ENCODE measurements around the gene KRCC1.
"Not testable (repeated sequence)": the region's sequence is repeated elsewhere in the genome, so short reads cannot be mapped to it uniquely, and the experiment has no call there.

KRCC1 gene

DNA sequence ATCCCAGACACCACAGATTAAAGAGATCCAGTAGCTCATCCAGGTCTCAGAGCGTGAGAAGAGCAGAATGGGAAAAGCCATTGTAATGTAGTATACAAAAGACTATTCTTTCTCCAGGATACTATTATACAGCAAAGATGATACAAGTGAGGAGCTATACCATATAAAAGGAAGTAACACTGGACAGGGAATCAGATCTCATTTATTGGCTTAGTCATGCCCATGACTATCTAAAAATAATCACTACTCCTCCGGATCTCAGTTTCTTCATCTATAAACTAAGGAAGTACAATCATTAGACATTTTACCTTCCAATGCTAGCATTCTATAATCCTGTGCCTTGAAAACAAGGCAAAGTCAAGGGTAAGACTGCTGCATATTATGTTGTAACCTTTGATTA is 19.4 kb downstream of the KRCC1 start:
- no peak for DNase-seq

- no peak for DNase-seq
Measured at GRCh38 chr2:88032070-88032702, 23.4 kb downstream of the KRCC1 start.

GRCh38 chr2:88028931-88029330 is 26.7 kb downstream of the KRCC1 start:
- DNase-seq = no peak

GRCh38 chr2:88027697-88028389 is 27.7 kb downstream of the KRCC1 start:
- no peak for DNase-seq

- no peak for DNase-seq
Measured at GRCh38 chr2:88024509-88024908, 31.1 kb downstream of the KRCC1 start.

DNA sequence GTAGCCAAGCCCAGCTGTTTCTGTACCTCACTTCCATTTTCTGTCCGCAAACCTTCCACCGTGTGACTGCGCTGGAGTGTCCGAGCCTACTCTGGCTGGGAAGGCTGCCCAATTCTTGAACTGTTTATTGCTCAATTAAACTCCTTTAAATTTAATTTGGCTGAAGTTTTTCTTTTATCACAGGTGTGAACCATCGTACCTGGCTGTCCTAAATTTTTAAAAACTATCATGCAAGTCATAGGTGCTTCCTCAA is 33.0 kb downstream of the KRCC1 start:
- no peak for DNase-seq

DNA sequence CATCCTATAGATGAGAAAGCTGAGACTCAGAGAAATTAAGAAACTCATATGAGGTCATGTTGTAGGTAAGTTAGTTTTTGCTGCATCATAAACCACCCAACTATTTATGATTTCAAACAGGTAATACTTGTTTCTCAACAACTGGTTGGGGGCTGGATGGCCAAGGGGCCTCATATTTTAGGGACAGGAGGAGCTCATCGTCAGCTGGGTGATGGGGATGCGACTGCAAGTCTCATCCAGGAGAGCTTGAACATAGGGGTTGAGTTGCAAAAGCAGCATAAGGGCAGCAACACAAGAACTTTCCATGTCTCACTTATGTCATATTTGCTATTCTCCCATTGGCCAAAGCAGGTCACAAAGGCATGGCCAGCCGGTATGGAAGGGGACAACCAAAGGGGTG is 35.6 kb downstream of the KRCC1 start:
- no peak for DNase-seq

GRCh38 chr2:88018909-88019308 is 36.7 kb downstream of the KRCC1 start:
- DNase-seq = no peak

- DNase-seq = not testable (repeated sequence)
Measured at GRCh38 chr2:88018077-88018805, 37.3 kb downstream of the KRCC1 start.

DNA sequence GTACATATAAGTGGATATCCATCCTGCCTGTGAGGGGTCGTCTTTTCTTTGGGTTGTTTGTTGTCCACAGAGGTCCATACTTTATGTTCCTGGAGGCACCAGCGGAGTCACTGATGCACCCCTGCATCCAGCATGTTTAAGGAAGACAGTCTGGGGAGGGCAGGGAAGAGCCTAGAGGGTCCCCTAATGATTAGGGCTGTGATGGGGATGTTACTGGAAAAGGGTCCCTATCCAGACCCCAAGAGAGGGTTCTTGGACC is 37.9 kb downstream of the KRCC1 start:
- not testable (repeated sequence) for DNase-seq

DNA sequence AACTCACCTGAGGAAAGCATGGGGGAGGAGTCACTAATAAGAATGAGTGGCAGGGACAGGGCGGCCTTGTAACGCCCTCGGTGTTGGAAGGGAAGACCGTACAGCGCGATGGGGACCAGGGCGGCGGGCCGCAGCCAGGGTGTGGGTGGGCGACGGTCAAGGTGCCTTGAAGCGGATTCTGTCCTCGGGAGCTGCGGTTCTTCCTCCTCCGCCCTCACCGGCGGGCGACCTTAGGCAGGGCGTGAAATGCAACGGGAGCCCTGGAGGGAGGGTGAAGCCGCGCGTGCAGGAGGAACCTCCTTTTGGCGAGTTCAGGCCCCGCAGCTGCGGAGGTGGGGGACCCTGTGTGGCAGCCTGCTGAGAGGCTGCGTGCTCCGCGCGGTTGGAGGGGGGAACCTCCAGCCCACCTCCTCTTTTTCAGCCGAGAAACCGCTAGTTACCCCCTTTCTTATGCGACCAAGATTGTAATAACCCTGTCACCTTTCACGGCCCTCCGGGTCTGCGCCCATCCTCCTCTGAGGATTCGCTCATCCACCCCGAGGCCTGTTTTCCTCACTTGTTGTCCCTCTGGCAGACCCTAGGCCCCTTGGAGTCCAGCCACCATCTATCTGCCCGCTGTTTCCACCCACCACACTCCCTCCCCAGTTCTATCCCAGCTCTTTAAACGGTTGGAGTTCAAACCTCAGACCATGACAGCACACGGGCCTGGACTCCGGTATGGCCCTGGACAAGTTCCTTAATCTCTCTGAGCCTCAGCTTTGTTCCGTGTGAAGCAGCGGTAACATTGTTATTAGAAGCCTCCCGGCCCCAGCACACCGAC is 38.4 kb downstream of the KRCC1 start:
- DNase-seq = no peak

DNA sequence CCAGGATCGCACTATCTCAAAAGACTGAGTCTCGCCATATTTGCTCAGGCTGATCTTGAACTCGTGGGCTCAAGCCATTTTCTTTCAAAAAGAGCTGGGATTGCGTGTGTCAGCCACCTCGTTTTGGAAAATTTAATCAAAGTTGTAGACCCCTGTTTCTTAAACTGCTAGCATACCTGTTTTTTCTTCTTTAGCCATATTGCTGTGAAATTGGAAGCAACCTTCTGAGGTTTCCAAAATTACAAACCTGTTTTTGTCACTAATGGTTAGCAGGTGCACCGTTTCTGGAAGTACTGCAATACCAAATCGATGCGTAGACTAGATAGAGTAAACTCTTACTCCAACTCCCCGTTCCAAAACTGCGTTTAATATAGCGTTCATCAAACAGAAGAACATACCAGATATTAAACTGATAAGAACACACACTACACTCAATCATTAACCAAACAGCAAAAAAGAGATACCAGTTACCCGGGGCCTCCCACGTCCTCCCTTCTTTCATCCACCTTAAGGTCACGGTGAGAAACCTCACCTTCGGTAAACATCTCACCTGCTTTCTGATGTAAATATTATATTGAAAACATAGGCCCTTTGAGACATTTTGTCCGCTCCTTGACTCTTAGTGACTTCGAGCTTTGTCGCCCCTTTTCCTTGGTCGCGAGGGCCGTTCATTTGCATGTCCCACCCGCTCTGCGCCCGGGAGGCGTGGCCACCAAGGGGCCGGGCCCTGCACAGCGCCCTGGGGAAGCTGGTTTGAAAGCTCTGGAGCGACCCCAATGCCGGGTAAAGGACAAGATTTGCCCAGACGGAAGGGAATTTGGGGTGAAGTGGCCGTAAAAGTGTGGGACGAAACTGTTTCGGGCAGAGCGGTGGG is 39.3 kb downstream of the KRCC1 start, which contains the start of gene RNU2-63P:
Gene RNU2-63P, minus strand, starts transcription at position 462 of the 874 bp plus-strand sequence.
- peak; percentile 79 for DNase-seq

DNA sequence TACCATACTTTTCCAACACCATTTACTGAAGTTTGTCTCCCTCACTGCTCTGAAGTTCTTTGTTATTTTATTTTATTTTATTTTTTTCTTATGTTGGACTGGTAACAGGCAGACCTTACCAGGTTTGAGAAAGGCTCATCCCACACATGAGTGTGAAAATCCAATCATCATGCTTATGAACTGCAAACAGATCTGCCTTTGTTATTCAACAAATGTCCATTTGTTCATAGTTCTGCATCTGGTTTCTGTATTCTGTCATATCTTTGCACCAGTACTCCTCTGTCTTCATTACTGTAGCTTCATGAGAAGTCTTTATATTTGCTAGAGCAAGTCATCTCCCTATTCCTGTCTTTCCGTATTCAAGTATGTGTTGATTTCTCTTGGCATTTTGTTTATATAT is 44.6 kb downstream of the KRCC1 start:
- DNase-seq = no peak

- DNase-seq = no peak
Measured at GRCh38 chr2:88010136-88010535, 45.4 kb downstream of the KRCC1 start.

DNA sequence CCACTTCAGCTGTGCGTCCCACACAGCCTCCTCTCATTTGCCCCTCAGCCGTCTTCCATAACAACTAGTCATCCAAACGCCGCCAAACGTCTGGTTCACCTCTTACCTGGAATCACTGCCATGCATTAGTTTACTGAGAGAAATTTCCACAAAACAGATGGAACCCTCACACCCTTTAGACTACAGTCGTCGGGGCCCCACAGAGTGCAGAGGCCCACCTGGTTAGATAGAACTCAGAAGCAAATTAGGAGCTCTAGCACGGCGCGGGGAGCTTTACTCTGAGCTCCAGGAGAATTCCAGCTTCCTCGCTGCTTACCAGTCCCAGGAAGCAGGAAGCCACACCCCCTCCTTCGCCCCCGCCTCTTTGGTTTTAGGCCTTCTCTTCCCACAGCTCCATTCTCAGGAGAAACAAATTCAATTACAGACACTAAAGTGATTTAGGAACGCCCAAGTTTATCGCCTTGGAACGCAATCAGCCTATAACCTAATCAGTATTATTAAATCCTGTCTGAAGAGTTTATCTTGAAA is 48.6 kb downstream of the KRCC1 start:
- DNase-seq = no peak

GRCh38 chr2:88005776-88006175 is 49.8 kb downstream of the KRCC1 start:
- DNase-seq = no peak

DNA sequence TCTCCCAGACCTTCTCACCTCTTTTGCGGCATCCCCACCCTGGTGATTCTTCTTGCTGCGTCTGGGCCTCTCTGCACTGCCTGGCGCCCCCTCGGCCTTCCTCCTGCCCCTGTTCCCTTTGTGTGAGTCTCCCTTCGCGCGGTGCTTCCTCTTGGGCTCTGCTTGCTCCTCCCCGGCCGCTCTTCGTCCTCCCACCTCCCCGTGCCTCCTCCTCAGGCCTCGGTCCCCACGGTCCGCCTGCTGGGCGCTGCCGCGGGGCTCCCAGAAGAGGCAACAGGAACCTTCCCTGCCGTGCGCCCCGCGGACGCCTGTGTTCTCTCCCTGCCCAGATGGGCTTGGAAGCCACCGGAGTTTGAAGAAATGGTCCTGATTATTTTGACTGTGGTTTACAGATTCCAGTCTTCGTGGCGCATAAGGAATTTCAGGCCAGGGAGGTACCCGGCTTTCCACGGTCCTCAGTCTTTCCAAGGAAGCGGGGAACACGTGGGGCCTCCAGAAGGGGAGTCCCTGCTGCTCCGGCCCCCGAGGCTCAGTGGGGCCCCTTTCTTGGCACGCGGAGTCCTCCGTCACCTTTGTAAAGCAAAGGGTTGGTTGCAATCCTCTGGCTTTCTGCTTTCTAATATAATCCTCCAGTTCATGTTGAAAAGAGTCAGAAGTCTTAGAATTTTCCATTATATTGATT is 52.4 kb downstream of the KRCC1 start:
- no peak for DNase-seq

GRCh38 chr2:88002359-88002707 is 53.2 kb downstream of the KRCC1 start:
- no peak for DNase-seq

GRCh38 chr2:88000474-88000873 is 55.1 kb downstream of the KRCC1 start:
- DNase-seq = not testable (repeated sequence)

DNA sequence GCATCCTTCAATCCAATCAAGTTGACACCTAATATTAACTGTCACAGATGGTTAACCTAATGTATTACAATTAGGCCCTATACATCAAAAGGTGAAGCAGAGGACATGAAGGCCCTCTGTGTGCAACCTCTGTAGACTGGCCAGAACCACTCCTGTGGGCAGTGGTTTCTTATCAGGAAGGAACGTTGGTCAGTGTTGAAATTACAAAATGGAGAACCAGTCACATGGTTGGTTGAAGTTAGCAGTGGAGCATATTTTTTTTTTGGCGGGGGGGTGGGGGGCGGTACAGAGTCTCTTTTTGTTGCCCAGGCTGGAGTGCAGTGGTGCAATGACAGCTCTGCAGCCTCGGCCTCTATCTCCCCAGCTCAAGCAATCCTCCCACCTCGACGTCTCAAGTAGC is 59.0 kb downstream of the KRCC1 start:
- no peak for DNase-seq

- no peak for DNase-seq
Measured at GRCh38 chr2:87995756-87996155, 59.8 kb downstream of the KRCC1 start.

GRCh38 chr2:87994304-87994850 is 61.2 kb downstream of the KRCC1 start:
- DNase-seq = not testable (repeated sequence)

Data from SIG-M5 (cell line).